Activated T-helper 17 cell treated with anti-CD3 and anti-CD28 coated beads, Interleukin-2, amount 50 U/mL, for 72 hours (primary cell): Measurements from ENCODE around the gene ANKRD12. TPM values are rescaled to one million over a fixed set of nuclear protein-coding genes. Genes with fewer than 3 reads are reported as not detected.

Experiments used
- ATAC-seq: fragments of 150-1000 bp; cut with Tn5 transposase; replicated peaks from 2 replicates; pipeline ENCODE4 v1.10.0; 2021; ENCODE audit warnings: mild to moderate bottlenecking, moderate library complexity
- H3K27ac Mint-ChIP-seq: one replicate; pipeline ENCODE4 v1.8.0; 2022; ENCODE audit warnings: mixed read lengths
- H3K27me3 Mint-ChIP-seq: one replicate; pipeline ENCODE4 v1.8.0; 2022; ENCODE audit warnings: mixed read lengths
- H3K36me3 Mint-ChIP-seq: one replicate; pipeline ENCODE4 v1.8.0; 2022; ENCODE audit warnings: low read depth, mild to moderate bottlenecking, mixed read lengths
- H3K4me1 Mint-ChIP-seq: one replicate; pipeline ENCODE4 v1.8.0; 2022; ENCODE audit warnings: mixed read lengths
- H3K4me3 Mint-ChIP-seq: one replicate; pipeline ENCODE4 v1.8.0; 2022; ENCODE audit warnings: mild to moderate bottlenecking, mixed read lengths
- H3K9me3 Mint-ChIP-seq: one replicate; pipeline ENCODE4 v1.8.0; 2022; ENCODE audit warnings: mixed read lengths
- total RNA-seq, 2 donors: library from RNA; stranded (reverse); gene quantifications; one replicate each; pipeline ENCODE4 v1.2.3, GENCODE V29; 2022

Gene ANKRD12
- total RNA-seq, 2 donors from 2014 or later, result 104 to 170 TPM

- no peak for ATAC-seq
- peaks cover 94% of the 10 kb centered on the region for H3K36me3 Mint-ChIP-seq
- no peaks in the 10 kb centered on the region for H3K27me3 Mint-ChIP-seq
- H3K27ac Mint-ChIP-seq, result no peak overlapping the region
- no peaks in the 10 kb centered on the region for H3K4me1 Mint-ChIP-seq
- no peaks in the 10 kb centered on the region for H3K9me3 Mint-ChIP-seq
- no peak overlapping the region for H3K4me3 Mint-ChIP-seq
Measured at GRCh38 chr18:9275890-9276289, 139.3 kb downstream of the ANKRD12 start.

GRCh38 chr18:9278028-9278427, 141.4 kb downstream of the ANKRD12 start:
- ATAC-seq, result no peak
- Mint-ChIP-seq H3K36me3 (peaks cover 92% of the 10 kb centered on the region), H3K4me1 (no peaks in the 10 kb centered on the region), H3K27ac (peak overlapping the region; percentile 4), H3K9me3 (no peaks in the 10 kb centered on the region), H3K4me3 (no peak overlapping the region), H3K27me3 (no peaks in the 10 kb centered on the region)

GRCh38 chr18:9280849-9281248, 144.3 kb downstream of the ANKRD12 start:
- Mint-ChIP-seq H3K27me3 (no peaks in the 10 kb centered on the region), H3K9me3 (no peaks in the 10 kb centered on the region), H3K27ac (no peak overlapping the region), H3K4me3 (no peak overlapping the region), H3K4me1 (no peaks in the 10 kb centered on the region), H3K36me3 (peaks cover 75% of the 10 kb centered on the region)
- ATAC-seq, result no peak

GRCh38 chr18:9281780-9282179, 145.2 kb downstream of the ANKRD12 start:
- Mint-ChIP-seq H3K9me3 (no peaks in the 10 kb centered on the region), H3K4me1 (no peaks in the 10 kb centered on the region), H3K27ac (no peak overlapping the region), H3K27me3 (no peaks in the 10 kb centered on the region), H3K36me3 (peaks cover 66% of the 10 kb centered on the region), H3K4me3 (no peak overlapping the region)
- no peak for ATAC-seq

- Mint-ChIP-seq H3K36me3 (peaks cover 49% of the 10 kb centered on the region), H3K27me3 (no peaks in the 10 kb centered on the region), H3K9me3 (no peaks in the 10 kb centered on the region)
Measured at GRCh38 chr18:9283791-9284190, 147.2 kb downstream of the ANKRD12 start.

GRCh38 chr18:9285604-9286003, 149.0 kb downstream of the ANKRD12 start:
- Mint-ChIP-seq H3K27me3 (no peaks in the 10 kb centered on the region), H3K4me3 (no peak overlapping the region), H3K4me1 (no peaks in the 10 kb centered on the region), H3K36me3 (peaks cover 30% of the 10 kb centered on the region), H3K27ac (no peak overlapping the region), H3K9me3 (no peaks in the 10 kb centered on the region)
- ATAC-seq, result no peak

More at GRCh38 chr18:9283791-9284190, 147.2 kb downstream of the ANKRD12 start:
- Mint-ChIP-seq H3K4me1 (no peaks in the 10 kb centered on the region), H3K27ac (no peak overlapping the region), H3K4me3 (no peak overlapping the region)
- ATAC-seq, result no peak

- H3K9me3 Mint-ChIP-seq, result no peaks in the 10 kb centered on the region
- H3K4me1 Mint-ChIP-seq, result no peaks in the 10 kb centered on the region
- H3K27me3 Mint-ChIP-seq, result no peaks in the 10 kb centered on the region
- H3K36me3 Mint-ChIP-seq, result peaks cover 18% of the 10 kb centered on the region
- no peak overlapping the region for H3K4me3 Mint-ChIP-seq
- H3K27ac Mint-ChIP-seq, result no peak overlapping the region
- ATAC-seq, result no peak
Measured at GRCh38 chr18:9287036-9287435, 150.5 kb downstream of the ANKRD12 start.

GRCh38 chr18:9289698-9290097, 153.1 kb downstream of the ANKRD12 start:
- no peak overlapping the region for H3K4me3 Mint-ChIP-seq
- H3K36me3 Mint-ChIP-seq, result no peaks in the 10 kb centered on the region
- no peaks in the 10 kb centered on the region for H3K4me1 Mint-ChIP-seq
- no peak overlapping the region for H3K27ac Mint-ChIP-seq
- H3K9me3 Mint-ChIP-seq, result peaks cover 9% of the 10 kb centered on the region
- no peaks in the 10 kb centered on the region for H3K27me3 Mint-ChIP-seq
- ATAC-seq, result no peak

GRCh38 chr18:9290156-9290555, 153.6 kb downstream of the ANKRD12 start:
- H3K27ac Mint-ChIP-seq, result no peak overlapping the region
- no peak overlapping the region for H3K4me3 Mint-ChIP-seq
- H3K36me3 Mint-ChIP-seq, result no peaks in the 10 kb centered on the region
- ATAC-seq, result no peak
- H3K4me1 Mint-ChIP-seq, result no peaks in the 10 kb centered on the region
- peaks cover 9% of the 10 kb centered on the region for H3K9me3 Mint-ChIP-seq
- H3K27me3 Mint-ChIP-seq, result no peaks in the 10 kb centered on the region

GRCh38 chr18:9292047-9292446, 155.5 kb downstream of the ANKRD12 start:
- ATAC-seq, result no peak
- Mint-ChIP-seq H3K27me3 (no peaks in the 10 kb centered on the region), H3K36me3 (no peaks in the 10 kb centered on the region), H3K9me3 (peaks cover 9% of the 10 kb centered on the region), H3K4me3 (no peak overlapping the region), H3K27ac (no peak overlapping the region), H3K4me1 (no peaks in the 10 kb centered on the region)

- H3K27ac Mint-ChIP-seq, result no peak overlapping the region
- H3K27me3 Mint-ChIP-seq, result no peaks in the 10 kb centered on the region
- peaks cover 9% of the 10 kb centered on the region for H3K9me3 Mint-ChIP-seq
- ATAC-seq, result no peak
- H3K4me1 Mint-ChIP-seq, result no peaks in the 10 kb centered on the region
- H3K4me3 Mint-ChIP-seq, result no peak overlapping the region
- H3K36me3 Mint-ChIP-seq, result no peaks in the 10 kb centered on the region
Measured at GRCh38 chr18:9293948-9294347, 157.4 kb downstream of the ANKRD12 start.

- no peak for ATAC-seq
- no peak overlapping the region for H3K4me3 Mint-ChIP-seq
- H3K4me1 Mint-ChIP-seq, result no peaks in the 10 kb centered on the region
- peaks cover 9% of the 10 kb centered on the region for H3K9me3 Mint-ChIP-seq
- H3K27ac Mint-ChIP-seq, result no peak overlapping the region
- H3K36me3 Mint-ChIP-seq, result no peaks in the 10 kb centered on the region
- H3K27me3 Mint-ChIP-seq, result no peaks in the 10 kb centered on the region
Measured at GRCh38 chr18:9296233-9297006, 159.8 kb downstream of the ANKRD12 start.

GRCh38 chr18:9297007-9297393, 160.4 kb downstream of the ANKRD12 start:
- no peaks in the 10 kb centered on the region for H3K4me1 Mint-ChIP-seq
- H3K36me3 Mint-ChIP-seq, result no peaks in the 10 kb centered on the region
- H3K9me3 Mint-ChIP-seq, result peaks cover 10% of the 10 kb centered on the region
- H3K27me3 Mint-ChIP-seq, result no peaks in the 10 kb centered on the region
- ATAC-seq, result no peak
- no peak overlapping the region for H3K4me3 Mint-ChIP-seq
- no peak overlapping the region for H3K27ac Mint-ChIP-seq

- Mint-ChIP-seq H3K4me3 (no peak overlapping the region), H3K36me3 (peaks cover 5% of the 10 kb centered on the region), H3K4me1 (no peaks in the 10 kb centered on the region), H3K9me3 (peaks cover 43% of the 10 kb centered on the region), H3K27me3 (peaks cover 7% of the 10 kb centered on the region), H3K27ac (peak overlapping the region; percentile 61)
- no peak for ATAC-seq
Measured at GRCh38 chr18:9304388-9305070, 167.9 kb downstream of the ANKRD12 start.

- peaks cover 22% of the 10 kb centered on the region for H3K27me3 Mint-ChIP-seq
- H3K9me3 Mint-ChIP-seq, result peaks cover 9% of the 10 kb centered on the region
- no peak overlapping the region for H3K4me3 Mint-ChIP-seq
- H3K36me3 Mint-ChIP-seq, result no peaks in the 10 kb centered on the region
- H3K27ac Mint-ChIP-seq, result no peak overlapping the region
- ATAC-seq, result no peak
- H3K4me1 Mint-ChIP-seq, result no peaks in the 10 kb centered on the region
Measured at GRCh38 chr18:9319333-9319732, 182.8 kb downstream of the ANKRD12 start.
